Activated CD4-positive, alpha-beta T cell treated with anti-CD3 and anti-CD28 coated beads for 24 hours (primary cell): ENCODE data around the gene ITGAE.

Source experiments
- DNase-seq, 2 donors: peaks; one replicate each; pipeline ENCODE4 v3.0.0-alpha.2; 2020; ENCODE audit warnings: low read depth in 2 of 2

Gene ITGAE

GRCh38 chr17:3693829-3694231 is 107.2 kb downstream of the ITGAE start:
- no peak for DNase-seq

GRCh38 chr17:3693141-3693540 is 107.8 kb downstream of the ITGAE start:
- no peak for DNase-seq

GRCh38 chr17:3692346-3692745 is 108.6 kb downstream of the ITGAE start:
- DNase-seq: no peak

- DNase-seq: no peak
Observed at GRCh38 chr17:3691617-3692067, 109.3 kb downstream of the ITGAE start.

GRCh38 chr17:3690094-3690715 is 110.8 kb downstream of the ITGAE start:
- DNase-seq: no peak

- DNase-seq: no peak
Observed at GRCh38 chr17:3689262-3690093, 111.5 kb downstream of the ITGAE start.

- no peak for DNase-seq
Observed at GRCh38 chr17:3688852-3689261, 112.1 kb downstream of the ITGAE start.

- no peak for DNase-seq
Observed at GRCh38 chr17:3688027-3688553, 112.9 kb downstream of the ITGAE start.

- no peak for DNase-seq
Observed at GRCh38 chr17:3685174-3685573, 115.8 kb downstream of the ITGAE start.

- DNase-seq: peak; percentile 35 to 44
Observed at GRCh38 chr17:3683054-3683511, 117.9 kb downstream of the ITGAE start.

GRCh38 chr17:3682033-3682432 is 119.0 kb downstream of the ITGAE start:
- no peak for DNase-seq

GRCh38 chr17:3681565-3681964 is 119.4 kb downstream of the ITGAE start:
- DNase-seq: no peak

GRCh38 chr17:3681057-3681456 is 119.9 kb downstream of the ITGAE start:
- no peak for DNase-seq

GRCh38 chr17:3679531-3680126 is 121.4 kb downstream of the ITGAE start:
- DNase-seq: no peak

- DNase-seq: no peak
Observed at GRCh38 chr17:3678821-3679530, 122.0 kb downstream of the ITGAE start.

GRCh38 chr17:3678095-3678820 is 122.7 kb downstream of the ITGAE start:
- no peak for DNase-seq

- no peak for DNase-seq
Observed at GRCh38 chr17:3675886-3676285, 125.1 kb downstream of the ITGAE start.

- no peak for DNase-seq
Observed at GRCh38 chr17:3672571-3672970, 128.4 kb downstream of the ITGAE start.

GRCh38 chr17:3669548-3669947 is 131.4 kb downstream of the ITGAE start:
- no peak for DNase-seq

GRCh38 chr17:3669085-3669347 is 132.0 kb downstream of the ITGAE start:
- no peak for DNase-seq

GRCh38 chr17:3668279-3669084 is 132.5 kb downstream of the ITGAE start, which contains the start of the genes EMC6 and TAX1BP3:
TSS of gene EMC6 (plus strand) at chr17:3668812. CDS start at chr17:3669147, 335 bp downstream.
TSS of gene TAX1BP3 (minus strand) at chr17:3668578. CDS start at chr17:3668526, 52 bp downstream.
- DNase-seq: peak; percentile 97 to 98
